Activated CD8-positive, alpha-beta memory T cell treated with anti-CD3 and anti-CD28 coated beads, Interleukin-2, amount 10 ng/mL, durations not matched to agents 7 days and 5 days (primary cell): ENCODE data around the gene PHB1. TPM values are rescaled to one million over a fixed set of nuclear protein-coding genes. Genes with fewer than 3 reads are reported as not detected.
"Not testable (repeated sequence)": the region's sequence is repeated elsewhere in the genome, so short reads cannot be mapped to it uniquely, and the experiment has no call there.

Experiments
- ATAC-seq: fragments of 150-1000 bp; cut with Tn5 transposase; one replicate; pipeline ENCODE4 v1.10.0; 2021; ENCODE audit warnings: moderate library complexity
- CTCF ChIA-PET: fragments of 350-600 bp; sonication (Branson Sonifier 250); formaldehyde crosslinking; loops from one replicate; lab custom pipeline; 2021; ENCODE audit warnings: antibody characterized with exemption; lab: Charles Lee
- DNase-seq: peaks from one replicate; pipeline ENCODE4 v3.0.0-alpha.2; 2020
- H3K27ac Mint-ChIP-seq: one replicate; pipeline ENCODE4 v1.8.0; 2021; ENCODE audit warnings: mild to moderate bottlenecking, mixed read lengths
- H3K27me3 Mint-ChIP-seq: one replicate; pipeline ENCODE4 v1.8.0; 2021; ENCODE audit warnings: mixed read lengths
- H3K36me3 Mint-ChIP-seq: one replicate; pipeline ENCODE4 v1.8.0; 2021; ENCODE audit warnings: mild to moderate bottlenecking, mixed read lengths
- H3K4me1 Mint-ChIP-seq: one replicate; pipeline ENCODE4 v1.8.0; 2021; ENCODE audit warnings: mixed read lengths
- H3K4me3 Mint-ChIP-seq: one replicate; pipeline ENCODE4 v1.8.0; 2021; ENCODE audit warnings: mild to moderate bottlenecking, moderate library complexity, mixed read lengths
- H3K9me3 Mint-ChIP-seq: one replicate; pipeline ENCODE4 v1.8.0; 2022; ENCODE audit warnings: low read depth, mixed read lengths
- total RNA-seq, 2 experiments: library from RNA; stranded (reverse); gene quantifications; one replicate each; pipeline ENCODE4 v1.2.3, GENCODE V29; 2021

Gene PHB1
- total RNA-seq, 2 experiments from 2014 or later = 150 to 227 TPM

- H3K4me1 Mint-ChIP-seq = no peaks in the 10 kb centered on the region
These were observed 36.4 kb downstream of the PHB1 start for GRCh38 chr17:49378311-49378710.

GRCh38 chr17:49375544-49375943 lies 39.1 kb downstream of the PHB1 start:
- DNase-seq = no peak
- CTCF ChIA-PET = interaction anchor here (0.7 to 2.5 kb wide), 4 partner anchors 9 to 319 kb away, joined by 3 to 6 read pairs (median 4); no protein-coding TSS in a partner anchor
- H3K27ac Mint-ChIP-seq = no peak overlapping the region

More at GRCh38 chr17:49378311-49378710, 36.4 kb downstream of the PHB1 start:
- CTCF ChIA-PET = interaction anchor here (1.0 kb wide), 1 partner anchor 10 kb away, joined by 3 read pairs; no protein-coding TSS in a partner anchor
- Mint-ChIP-seq H3K9me3 (peaks cover 5% of the 10 kb centered on the region), H3K36me3 (peaks cover 16% of the 10 kb centered on the region), H3K27me3 (no peaks in the 10 kb centered on the region), H3K4me3 (no peak overlapping the region), H3K27ac (no peak overlapping the region)
- DNase-seq = no peak
- no peak for ATAC-seq

GRCh38 chr17:49373115-49373514 lies 41.6 kb downstream of the PHB1 start:
- Mint-ChIP-seq H3K4me1 (peaks cover 4% of the 10 kb centered on the region), H3K36me3 (peaks cover 5% of the 10 kb centered on the region), H3K27me3 (no peaks in the 10 kb centered on the region), H3K4me3 (no peak overlapping the region), H3K9me3 (no peaks in the 10 kb centered on the region), H3K27ac (no peak overlapping the region)
- DNase-seq = no peak
- CTCF ChIA-PET = interaction anchor here (0.8 to 1.6 kb wide), 2 partner anchors 57 to 184 kb away, joined by 3 read pairs; no protein-coding TSS in a partner anchor
- no peak for ATAC-seq

More at GRCh38 chr17:49375544-49375943, 39.1 kb downstream of the PHB1 start:
- Mint-ChIP-seq H3K27me3 (no peaks in the 10 kb centered on the region), H3K4me3 (no peak overlapping the region), H3K4me1 (no peaks in the 10 kb centered on the region), H3K9me3 (peaks cover 5% of the 10 kb centered on the region), H3K36me3 (peaks cover 16% of the 10 kb centered on the region)
- no peak for ATAC-seq

GRCh38 chr17:49372425-49372824 lies 42.3 kb downstream of the PHB1 start:
- peaks cover 2% of the 10 kb centered on the region for H3K36me3 Mint-ChIP-seq
- CTCF ChIA-PET = interaction anchor here (8.5 kb wide), 1 partner anchor 15 kb away, joined by 67 read pairs; no protein-coding TSS in a partner anchor
- no peaks in the 10 kb centered on the region for H3K27me3 Mint-ChIP-seq
- no peaks in the 10 kb centered on the region for H3K9me3 Mint-ChIP-seq
- no peak for DNase-seq
- ATAC-seq = no peak
- H3K27ac Mint-ChIP-seq = no peak overlapping the region
- H3K4me3 Mint-ChIP-seq = no peak overlapping the region
- H3K4me1 Mint-ChIP-seq = peaks cover 5% of the 10 kb centered on the region

GRCh38 chr17:49370971-49371834 lies 43.5 kb downstream of the PHB1 start:
- no peaks in the 10 kb centered on the region for H3K36me3 Mint-ChIP-seq
- no peak overlapping the region for H3K27ac Mint-ChIP-seq
- no peak overlapping the region for H3K4me3 Mint-ChIP-seq
- DNase-seq = no peak
- peaks cover 8% of the 10 kb centered on the region for H3K4me1 Mint-ChIP-seq
- ATAC-seq = no peak
- no peaks in the 10 kb centered on the region for H3K27me3 Mint-ChIP-seq
- CTCF ChIA-PET = interaction anchor here (1.0 to 8.5 kb wide), 6 partner anchors 12 to 54 kb away, joined by 3 to 150 read pairs (median 16); no protein-coding TSS in a partner anchor
- no peaks in the 10 kb centered on the region for H3K9me3 Mint-ChIP-seq

DNA sequence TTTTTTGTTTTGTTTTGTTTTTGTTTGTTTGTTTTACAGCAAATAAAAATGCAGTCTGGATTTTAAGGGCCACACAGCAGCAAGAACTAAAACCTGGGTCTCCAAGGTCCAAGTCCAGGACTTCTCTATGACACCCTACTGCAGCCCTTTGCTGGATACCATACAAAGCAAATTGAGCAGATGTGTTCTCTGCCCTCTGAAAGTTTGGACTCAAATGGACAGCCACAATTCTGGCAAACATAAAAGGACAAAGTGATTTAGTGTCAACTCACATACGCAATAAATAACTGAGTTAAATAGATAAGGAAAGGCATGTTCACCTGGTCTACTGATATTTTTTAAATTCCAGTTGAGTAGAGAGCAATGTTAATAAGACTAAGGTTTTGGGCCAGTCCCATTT lies 44.9 kb downstream of the PHB1 start:
- DNase-seq (no peak), ATAC-seq (no peak)
- no peaks in the 10 kb centered on the region for H3K36me3 Mint-ChIP-seq
- H3K27me3 Mint-ChIP-seq = no peaks in the 10 kb centered on the region
- CTCF ChIA-PET = interaction anchor here (1.3 to 8.5 kb wide), 9 partner anchors 11 to 126 kb away, joined by 3 to 150 read pairs (median 14); no protein-coding TSS in a partner anchor
- H3K4me3 Mint-ChIP-seq = no peak overlapping the region
- H3K27ac Mint-ChIP-seq = no peak overlapping the region
- H3K9me3 Mint-ChIP-seq = no peaks in the 10 kb centered on the region
- peaks cover 20% of the 10 kb centered on the region for H3K4me1 Mint-ChIP-seq

- DNase-seq = no peak
- CTCF ChIA-PET = interaction anchor here (0.6 to 8.5 kb wide), 35 partner anchors 8 to 426 kb away, joined by 3 to 150 read pairs (median 5); partner anchors contain the start of gene PHB1
- H3K27me3 Mint-ChIP-seq = no peaks in the 10 kb centered on the region
- no peak for ATAC-seq
- H3K4me1 Mint-ChIP-seq = peaks cover 25% of the 10 kb centered on the region
- H3K4me3 Mint-ChIP-seq = no peak overlapping the region
- H3K36me3 Mint-ChIP-seq = no peaks in the 10 kb centered on the region
- no peaks in the 10 kb centered on the region for H3K9me3 Mint-ChIP-seq
- no peak overlapping the region for H3K27ac Mint-ChIP-seq
These were observed 45.6 kb downstream of the PHB1 start for GRCh38 chr17:49369089-49369488.

DNA sequence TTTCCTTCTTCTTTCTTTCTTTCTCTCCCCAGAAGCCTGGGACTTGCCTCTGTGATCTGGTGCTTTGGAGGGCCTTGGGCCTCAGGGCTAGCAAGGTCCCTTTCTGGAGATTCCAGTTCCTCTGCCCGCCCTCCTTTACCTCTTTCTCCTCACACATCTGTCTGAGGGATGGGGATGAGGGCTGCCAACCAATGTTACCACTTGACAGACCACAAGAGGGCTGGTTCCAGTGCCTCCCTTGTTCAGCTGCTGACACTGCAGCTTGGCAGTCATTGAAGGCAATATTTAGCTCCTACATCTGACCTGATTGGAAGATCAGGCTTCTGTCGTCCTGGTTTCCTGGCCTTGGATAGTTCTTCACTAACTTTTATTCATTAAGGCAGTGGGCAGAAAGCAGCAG lies 49.0 kb downstream of the PHB1 start:
- DNase-seq (peak; percentile 68), ATAC-seq (no peak)
- Mint-ChIP-seq H3K9me3 (no peaks in the 10 kb centered on the region), H3K4me3 (no peak overlapping the region), H3K36me3 (peaks cover under 1% of the 10 kb centered on the region), H3K27me3 (no peaks in the 10 kb centered on the region), H3K27ac (peak overlapping the region; percentile 68), H3K4me1 (peaks cover 34% of the 10 kb centered on the region)
- CTCF ChIA-PET = interaction anchor here (1.1 to 8.5 kb wide), 6 partner anchors 20 to 49 kb away, joined by 3 to 150 read pairs (median 4); partner anchors contain the start of gene PHB1

GRCh38 chr17:49365126-49365525 lies 49.6 kb downstream of the PHB1 start:
- not testable (repeated sequence) for H3K9me3 Mint-ChIP-seq, H3K36me3 Mint-ChIP-seq, ATAC-seq, H3K27ac Mint-ChIP-seq, DNase-seq, H3K27me3 Mint-ChIP-seq, H3K4me3 Mint-ChIP-seq
- H3K4me1 Mint-ChIP-seq = peaks cover 39% of the 10 kb centered on the region
- CTCF ChIA-PET = interaction anchor here (1.1 to 8.5 kb wide), 5 partner anchors 22 to 49 kb away, joined by 3 to 150 read pairs (median 4); partner anchors contain the start of gene PHB1

GRCh38 chr17:49364119-49364518 lies 50.6 kb downstream of the PHB1 start:
- DNase-seq (no peak), ATAC-seq (no peak)
- Mint-ChIP-seq H3K27ac (no peak overlapping the region), H3K36me3 (peaks cover 10% of the 10 kb centered on the region), H3K4me3 (no peak overlapping the region), H3K9me3 (no peaks in the 10 kb centered on the region), H3K27me3 (no peaks in the 10 kb centered on the region), H3K4me1 (peaks cover 49% of the 10 kb centered on the region)
- CTCF ChIA-PET = interaction anchor here (0.6 to 8.5 kb wide), 6 partner anchors 16 to 133 kb away, joined by 3 to 150 read pairs (median 24); no protein-coding TSS in a partner anchor

DNA sequence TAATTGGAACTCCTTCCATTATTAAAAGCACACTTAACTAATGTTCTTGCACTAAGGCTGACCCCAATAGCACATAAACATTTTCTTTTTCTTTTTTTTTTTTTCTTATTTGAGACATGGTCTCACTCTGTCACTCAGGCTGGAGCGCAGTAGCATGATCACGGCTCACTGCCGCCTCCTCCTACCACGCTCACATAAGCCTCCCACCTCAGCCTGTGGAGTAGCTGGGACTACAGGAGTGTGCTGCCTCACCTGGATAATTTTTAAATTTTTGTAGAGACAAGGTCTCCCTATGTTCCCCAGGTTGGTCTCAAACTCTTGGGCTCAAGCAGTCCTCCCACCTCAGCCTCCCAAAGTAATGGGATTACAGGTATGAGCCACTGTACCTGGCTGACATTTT lies 51.4 kb downstream of the PHB1 start:
- H3K9me3 Mint-ChIP-seq = no peaks in the 10 kb centered on the region
- peaks cover 10% of the 10 kb centered on the region for H3K36me3 Mint-ChIP-seq
- peaks cover 54% of the 10 kb centered on the region for H3K4me1 Mint-ChIP-seq
- no peak for ATAC-seq
- no peak for DNase-seq
- H3K27me3 Mint-ChIP-seq = no peaks in the 10 kb centered on the region
- no peak overlapping the region for H3K27ac Mint-ChIP-seq
- peak overlapping the region; percentile 81 for H3K4me3 Mint-ChIP-seq
- CTCF ChIA-PET = interaction anchor here (2.3 to 8.4 kb wide), 4 partner anchors 15 to 47 kb away, joined by 7 to 150 read pairs (median 28); no protein-coding TSS in a partner anchor

DNA sequence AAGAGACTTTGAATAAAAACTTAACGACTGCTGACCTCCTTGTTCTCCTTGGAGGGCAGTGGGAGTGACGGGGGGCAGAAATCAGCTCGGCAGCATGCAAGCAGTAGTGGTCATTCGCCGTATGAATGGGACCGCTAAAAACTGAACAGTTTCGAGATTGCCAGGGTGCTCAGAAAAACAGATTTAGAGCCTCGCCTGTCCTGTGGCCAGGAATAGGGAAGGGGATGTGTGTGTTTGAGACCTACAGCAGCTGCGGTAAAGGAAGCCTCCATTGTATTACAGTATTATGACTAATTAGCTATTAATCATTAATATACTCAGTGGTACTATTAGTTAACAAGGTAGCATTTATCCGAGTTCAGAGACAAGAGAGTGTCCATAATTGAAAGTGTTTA lies 52.0 kb downstream of the PHB1 start:
- H3K9me3 Mint-ChIP-seq = no peaks in the 10 kb centered on the region
- no peaks in the 10 kb centered on the region for H3K27me3 Mint-ChIP-seq
- peaks cover 57% of the 10 kb centered on the region for H3K4me1 Mint-ChIP-seq
- no peak for ATAC-seq
- CTCF ChIA-PET = interaction anchor here (0.8 to 7.0 kb wide), 6 partner anchors 14 to 194 kb away, joined by 3 to 45 read pairs (median 6); no protein-coding TSS in a partner anchor
- peak overlapping the region; percentile 89 for H3K27ac Mint-ChIP-seq
- DNase-seq = no peak
- H3K4me3 Mint-ChIP-seq = peak overlapping the region; percentile 81
- peaks cover 10% of the 10 kb centered on the region for H3K36me3 Mint-ChIP-seq
